Medulla oblongata (tissue), 1 donor: ENCODE data around the gene TTC3.

Source experiments
- DNase-seq: peaks from one replicate; pipeline ENCODE4 v3.0.0-alpha.2; 2015; ENCODE audit errors: extremely low spot score

TTC3 gene

DNA sequence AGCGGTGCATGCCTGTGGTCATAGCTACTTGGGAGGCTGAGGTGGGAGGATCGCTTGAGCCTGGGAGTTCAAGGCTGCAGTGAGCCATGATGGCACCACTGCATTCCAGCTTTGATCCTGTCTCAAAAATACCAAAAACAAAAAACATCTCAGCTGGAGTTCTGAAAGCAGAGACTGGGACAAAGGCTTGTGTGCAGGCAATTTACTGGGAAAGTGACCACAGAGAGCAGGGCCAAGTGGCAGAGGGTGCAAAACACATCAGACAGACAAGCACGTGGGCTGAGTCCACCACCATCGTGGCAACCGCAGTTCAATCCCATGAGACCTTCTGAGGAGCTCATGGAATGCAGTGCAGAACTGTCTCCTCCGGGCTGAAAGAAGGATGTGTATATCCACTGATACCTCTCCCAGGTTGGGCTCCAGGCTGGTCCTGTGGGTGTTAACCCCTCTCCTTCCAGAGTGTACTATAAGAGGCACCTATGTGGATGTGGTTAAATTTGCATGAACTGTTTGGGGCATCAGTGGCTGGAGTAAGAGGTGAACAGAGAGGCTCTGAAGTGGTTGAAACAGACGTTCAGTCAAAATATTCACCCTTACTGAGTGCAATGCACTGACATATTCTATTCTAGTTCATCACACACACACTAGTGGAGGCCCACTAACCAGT lies 11.0 kb upstream of the TTC3 start:
- no peak for DNase-seq

DNA sequence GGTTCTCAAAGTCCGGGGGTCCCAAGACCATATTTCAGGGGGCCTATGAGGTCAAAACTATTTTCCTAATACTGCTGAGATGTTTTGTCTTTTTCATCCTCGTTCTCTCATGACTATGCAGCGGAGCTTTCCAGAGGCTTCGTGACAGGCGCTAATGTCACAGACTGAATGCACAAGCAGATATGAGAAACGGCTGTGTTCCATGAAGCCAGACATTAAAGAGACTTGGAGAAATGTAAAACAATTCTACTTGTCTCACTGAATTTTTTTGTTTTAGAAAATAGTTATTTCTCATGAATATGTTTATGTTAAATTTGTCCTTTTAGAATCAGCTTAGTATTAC lies 10.5 kb upstream of the TTC3 start:
- DNase-seq = no peak

DNA sequence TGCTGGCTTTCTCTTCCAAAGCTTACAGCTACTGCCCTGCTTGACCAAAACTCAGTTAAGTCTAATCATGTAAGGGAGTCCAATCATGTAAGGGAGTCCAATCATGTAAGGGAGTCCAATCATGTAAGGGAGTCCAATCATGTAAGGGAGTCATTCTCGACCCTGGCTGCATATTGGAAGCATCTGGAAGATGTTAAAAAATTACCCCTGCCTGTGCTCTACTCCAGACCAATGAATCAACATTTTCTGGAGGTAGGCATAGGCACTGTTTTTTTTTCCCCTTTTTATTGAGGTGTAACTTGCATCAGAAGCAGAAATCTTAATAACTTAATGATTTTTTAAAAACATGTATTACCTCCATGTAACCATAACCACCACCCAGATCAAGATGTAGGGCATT lies 9.6 kb upstream of the TTC3 start:
- DNase-seq = no peak

DNA sequence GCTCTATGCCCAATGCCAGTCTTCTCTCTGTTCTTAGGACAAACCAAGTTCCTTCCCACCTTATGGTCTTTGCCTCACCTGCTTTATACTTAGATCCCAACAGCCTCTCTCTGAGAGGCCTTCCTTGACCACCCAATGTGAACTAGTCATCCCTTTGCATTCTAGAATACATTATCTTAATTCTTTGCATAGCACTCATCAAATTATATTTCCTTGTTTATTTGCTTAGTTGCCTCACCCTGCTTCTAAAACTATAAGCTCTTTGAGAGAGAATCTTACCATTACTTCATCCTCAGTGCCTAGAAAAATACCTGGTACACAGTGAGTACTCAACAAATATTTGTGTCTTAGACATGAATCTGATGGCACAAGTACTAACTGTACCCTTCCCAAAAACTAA lies 8.2 kb upstream of the TTC3 start:
- DNase-seq = no peak

DNA sequence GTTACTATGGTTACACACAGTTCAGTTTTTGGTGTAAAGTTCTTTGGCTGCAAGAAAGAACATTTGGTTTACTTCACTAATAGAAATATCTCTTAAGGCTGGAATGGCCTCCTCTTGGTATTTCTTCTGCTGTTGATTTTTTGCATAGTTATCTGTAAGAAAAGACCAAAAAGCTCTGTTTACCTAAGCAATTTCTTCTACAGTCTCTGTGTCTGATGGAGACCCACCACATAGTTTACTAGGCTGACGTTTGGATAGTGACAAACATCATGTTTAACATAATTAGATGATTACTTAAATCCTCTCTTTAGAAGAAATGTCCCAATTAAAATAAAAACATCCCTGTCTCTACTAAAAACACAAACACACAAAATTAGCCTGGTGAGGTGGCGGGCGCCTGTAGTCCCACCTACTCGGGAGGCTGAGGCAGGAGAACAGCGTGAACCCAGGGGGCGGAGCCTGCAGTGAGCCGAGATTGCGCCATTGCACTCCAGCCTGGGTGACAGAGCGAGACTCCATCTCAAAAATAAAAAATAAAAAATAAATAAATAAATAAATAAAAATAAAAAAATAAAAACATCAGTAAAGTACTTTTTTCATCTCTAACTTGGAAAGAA lies 7.4 kb upstream of the TTC3 start:
- DNase-seq = no peak

DNA sequence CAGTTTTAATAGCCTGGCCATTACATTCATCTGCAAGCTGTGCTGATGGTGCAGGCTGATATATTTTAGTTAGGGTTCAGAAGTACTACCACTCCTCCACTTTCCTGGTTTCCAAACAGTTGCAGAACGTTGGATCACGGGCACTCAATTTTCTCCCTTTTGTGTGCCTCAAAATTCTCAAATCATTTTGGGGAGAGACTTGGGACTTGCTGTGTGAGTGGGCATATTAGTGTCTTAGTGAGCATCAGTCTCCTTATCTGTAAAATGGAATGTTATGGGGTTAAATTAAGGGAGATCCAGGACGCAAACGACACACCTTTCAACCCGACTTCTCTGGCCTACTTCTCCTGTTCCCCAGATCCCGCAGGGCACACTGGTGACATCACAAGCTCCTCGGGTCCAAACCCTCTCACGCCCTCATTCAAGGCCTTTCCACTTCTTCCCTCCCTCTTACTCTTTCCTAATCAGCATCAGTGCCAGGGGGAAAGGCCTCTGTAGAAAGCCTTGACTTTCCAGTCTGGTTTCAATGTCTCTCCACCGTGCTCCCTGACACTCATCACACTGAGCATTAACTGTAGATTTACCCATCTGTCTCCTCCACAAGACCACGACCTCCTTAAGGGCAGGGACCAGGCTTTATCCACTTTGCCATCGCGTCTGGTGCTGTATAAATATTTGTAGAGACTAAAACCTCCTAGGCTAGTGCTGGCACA lies 1.3 kb upstream of the TTC3 start:
- peak; percentile 69 for DNase-seq

DNA sequence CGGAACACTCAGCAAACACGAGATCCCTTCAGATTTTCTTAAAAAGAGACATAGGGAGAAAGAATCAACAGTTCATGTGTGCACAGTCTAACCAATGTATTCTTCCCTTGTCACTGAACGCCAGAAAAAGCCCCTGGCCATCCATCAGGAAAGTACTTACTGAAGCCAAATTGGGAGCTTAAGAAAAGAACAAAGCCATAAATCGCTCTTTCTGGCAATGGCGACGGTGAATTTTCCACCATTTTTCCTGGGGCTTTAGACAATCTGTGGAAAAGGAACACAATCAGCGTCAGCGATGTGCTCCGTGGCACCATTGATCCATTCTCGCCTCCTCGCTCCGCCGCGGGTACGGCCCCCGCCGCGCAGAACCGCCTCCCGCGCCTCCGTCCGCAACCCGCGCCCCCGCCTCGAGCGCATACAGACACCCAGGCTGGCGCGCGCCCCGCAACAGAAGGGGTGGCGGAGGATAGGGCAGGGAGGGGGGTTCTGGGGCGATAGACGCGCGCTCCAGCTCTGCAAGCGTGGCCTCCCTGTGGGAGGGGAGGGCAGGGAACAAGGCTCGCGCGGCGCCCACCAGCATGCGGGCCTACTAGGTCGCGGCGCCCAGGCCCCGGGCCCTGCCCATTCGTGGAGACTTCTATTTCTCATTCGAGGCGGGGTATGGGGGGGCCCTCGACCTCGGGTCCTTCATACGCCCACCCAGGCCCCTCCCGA lies 623 bp upstream of the TTC3 start:
- peak; percentile 92 for DNase-seq

DNA sequence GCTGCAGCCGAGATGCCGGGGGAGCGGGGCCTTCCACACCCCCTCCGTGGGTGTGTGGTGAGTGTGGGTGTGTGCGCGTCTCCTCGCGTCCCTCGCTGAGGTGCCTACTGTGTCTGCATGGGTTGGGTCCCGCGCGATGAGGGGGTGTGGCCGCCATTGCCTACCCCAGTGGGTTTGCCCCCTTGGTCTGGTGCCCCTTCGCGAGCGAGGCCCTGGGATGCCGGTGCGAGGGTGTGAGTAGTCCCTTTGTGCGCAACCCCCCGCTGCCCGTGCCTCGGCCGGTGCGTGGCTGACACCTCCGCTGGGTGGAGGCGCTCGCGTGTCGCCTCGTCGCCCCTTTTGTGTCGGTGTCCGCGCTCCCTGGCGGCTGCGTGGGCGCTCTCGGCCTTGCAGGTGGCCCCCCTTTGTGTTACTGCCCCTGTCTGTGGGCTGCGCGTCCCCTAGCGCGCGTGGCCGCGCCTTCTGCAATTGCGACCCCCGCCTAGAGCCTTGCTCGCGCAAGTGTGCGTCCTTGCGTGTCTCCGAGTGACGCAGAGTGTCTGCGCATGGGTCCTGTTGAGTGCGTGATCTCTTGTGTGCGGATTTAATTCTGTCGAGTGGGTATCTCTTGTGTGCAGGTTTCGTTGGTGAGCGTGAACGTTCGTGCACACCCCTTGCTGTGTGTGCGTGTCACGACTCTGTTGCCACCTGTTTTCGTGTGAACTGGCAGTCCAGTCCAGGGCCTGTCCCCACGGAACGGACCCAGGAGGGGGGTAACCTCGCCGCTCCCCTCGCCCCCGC lies 553 bp downstream of the TTC3 start:
- DNase-seq = peak; percentile 67

DNA sequence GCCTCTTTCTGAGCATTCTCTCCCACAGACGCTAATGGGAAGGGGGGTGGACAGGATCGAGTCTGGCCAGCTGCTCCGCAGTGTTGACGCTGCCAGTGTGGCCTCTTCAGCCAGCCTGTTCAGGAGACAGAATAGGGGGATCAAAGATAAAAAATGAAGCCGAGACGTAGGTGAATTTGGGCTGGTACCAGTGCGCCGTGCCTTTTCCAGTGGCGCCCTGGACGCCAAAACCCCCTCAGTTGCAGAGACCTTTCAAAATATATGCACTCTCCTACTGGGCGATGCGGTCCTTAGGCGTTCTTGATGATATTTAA lies 1.1 kb downstream of the TTC3 start:
- DNase-seq = no peak

DNA sequence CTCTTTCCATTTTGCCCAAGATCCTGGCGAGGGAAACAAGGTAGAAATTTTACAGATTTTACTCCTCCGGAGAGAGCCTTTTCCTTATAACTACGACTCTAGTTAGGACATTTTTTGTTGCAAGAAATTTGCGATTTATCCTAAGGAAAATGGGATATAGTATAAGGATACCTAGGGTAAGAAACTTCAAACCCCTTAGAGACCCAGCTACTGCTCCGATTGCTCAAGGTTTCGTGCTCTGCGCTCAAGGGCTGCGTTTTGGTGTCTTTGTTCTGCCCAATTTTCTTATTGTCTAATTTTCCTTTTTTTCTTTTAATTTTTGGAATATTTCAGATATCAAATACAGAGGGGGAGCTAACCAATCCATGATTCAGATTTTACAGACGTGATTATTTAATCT lies 1.5 kb downstream of the TTC3 start:
- DNase-seq = no peak

DNA sequence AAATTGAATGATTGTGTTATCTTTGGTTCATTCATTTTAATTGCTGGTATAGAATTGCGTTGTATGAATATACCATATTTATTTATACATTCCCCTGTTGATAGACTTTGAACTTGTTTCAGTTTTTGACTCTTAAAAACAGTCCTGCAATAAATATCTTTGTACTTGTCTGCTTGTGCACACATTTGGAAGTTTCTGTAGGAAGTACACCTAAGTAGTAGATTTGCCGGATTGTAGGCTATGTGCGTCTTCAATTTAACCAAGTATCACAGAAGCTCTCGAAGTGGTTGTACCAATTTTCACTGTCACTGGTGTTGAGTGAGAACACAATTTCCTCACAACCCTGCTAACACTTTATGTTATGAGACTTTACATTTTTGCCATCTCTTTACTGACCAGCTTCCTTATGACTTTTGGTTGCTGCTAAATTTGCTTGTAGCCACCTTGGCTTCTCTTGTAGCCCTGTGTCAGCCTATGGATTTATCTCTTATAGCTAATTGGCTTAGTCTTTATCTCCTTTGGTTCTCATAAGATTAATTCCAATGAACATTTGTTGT lies 2.2 kb downstream of the TTC3 start:
- DNase-seq = no peak

DNA sequence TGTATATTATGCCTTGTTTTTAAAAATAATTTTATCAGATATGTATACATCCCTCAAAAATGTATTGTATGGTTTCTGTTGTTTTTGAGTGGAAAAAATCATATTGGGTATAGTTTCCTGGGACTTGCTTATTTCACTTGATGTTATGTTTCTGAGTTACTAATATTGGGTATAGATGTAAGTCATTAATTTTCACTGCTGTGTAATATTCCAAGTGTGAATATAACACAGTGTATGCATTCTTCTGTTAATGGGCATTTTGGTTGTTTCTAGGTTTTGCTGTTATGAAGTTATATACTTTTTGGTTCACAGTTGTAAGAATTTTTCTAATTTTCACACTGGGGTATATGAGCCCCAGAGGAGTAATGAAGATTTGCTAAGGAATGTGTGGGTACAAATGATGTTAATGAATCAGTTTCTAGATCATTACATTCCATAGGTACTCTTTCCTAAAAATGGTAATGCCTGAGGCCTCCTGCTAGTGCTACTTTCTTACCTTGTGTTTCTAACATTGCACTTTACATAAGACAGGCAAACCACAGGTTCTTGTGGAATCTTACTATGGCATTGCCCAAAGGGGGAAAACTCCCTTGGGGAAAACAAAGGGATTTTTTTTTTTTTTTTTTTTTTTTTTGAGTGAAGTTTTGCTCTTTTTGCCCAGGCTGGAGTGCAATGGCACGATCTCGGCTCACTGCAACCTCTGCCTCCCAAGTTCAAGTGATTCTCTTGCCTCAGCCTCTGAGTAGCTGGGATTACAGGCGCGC lies 3.2 kb downstream of the TTC3 start:
- no peak for DNase-seq

DNA sequence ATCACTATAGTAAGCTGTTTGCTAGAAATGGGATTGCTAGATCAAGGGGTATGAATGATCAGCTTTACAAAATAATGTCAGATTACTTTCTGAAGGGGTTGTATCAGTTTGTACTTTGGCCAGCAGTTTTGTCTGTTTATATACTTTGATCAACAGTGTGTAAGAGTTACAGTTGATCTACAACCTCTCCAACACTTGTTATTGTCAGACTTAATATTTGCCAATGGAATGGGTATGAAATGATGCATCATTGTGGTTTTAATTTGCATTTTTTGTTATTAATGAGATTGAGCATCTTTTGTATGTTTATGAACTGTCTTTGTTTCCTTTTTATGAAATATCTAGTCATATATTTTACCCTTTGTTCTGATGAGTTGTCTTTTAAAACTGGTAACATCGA lies 4.3 kb downstream of the TTC3 start:
- no peak for DNase-seq

DNA sequence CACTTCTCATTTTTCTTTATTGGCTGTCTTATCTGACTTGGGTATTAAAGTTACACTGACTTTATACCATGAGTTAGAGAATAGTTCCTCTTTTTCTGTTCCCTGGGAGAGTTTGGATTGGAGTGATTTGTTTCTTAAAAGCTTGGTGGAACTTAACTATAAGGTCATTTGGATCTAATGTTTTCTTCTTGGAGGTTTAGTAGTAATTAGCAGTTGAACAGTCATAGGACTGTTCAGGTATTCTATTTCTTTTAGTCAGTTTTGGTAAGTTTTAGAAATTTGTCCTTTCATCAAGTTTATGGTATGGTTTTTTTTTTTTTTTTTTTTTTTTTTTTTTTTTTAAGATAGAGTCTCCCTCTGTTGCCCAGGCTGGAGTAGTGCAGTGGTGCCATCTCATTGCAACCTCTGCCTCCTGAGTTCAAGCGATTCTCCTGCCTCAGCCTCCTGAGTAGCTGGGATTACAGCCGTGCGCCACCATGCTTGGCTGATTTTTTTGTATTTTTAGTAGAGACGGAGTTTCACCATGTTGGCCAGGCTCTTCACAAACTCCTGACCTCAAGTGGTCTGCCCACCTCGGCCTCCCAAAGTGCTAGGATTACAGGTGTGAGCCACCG lies 6.3 kb downstream of the TTC3 start:
- DNase-seq = no peak

DNA sequence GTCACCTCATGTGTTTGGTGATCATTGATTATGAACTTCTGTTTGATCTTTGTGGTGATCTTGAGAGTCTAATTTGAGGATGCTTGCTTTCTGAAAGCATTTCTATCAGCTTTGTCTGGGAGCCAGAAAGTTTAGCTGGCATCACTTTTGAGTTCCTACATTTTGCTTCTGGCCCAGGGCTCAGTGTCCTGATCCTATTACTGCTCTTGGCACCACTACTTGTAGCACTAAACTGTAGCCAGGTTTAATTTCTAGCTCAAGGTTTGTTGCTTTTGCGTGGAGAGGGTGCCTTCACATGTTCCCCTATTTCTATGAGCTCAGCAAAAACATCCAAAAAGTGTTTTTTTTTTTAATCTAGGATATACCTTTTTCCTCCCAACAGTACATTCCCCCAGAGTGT lies 9.3 kb downstream of the TTC3 start:
- DNase-seq = no peak

DNA sequence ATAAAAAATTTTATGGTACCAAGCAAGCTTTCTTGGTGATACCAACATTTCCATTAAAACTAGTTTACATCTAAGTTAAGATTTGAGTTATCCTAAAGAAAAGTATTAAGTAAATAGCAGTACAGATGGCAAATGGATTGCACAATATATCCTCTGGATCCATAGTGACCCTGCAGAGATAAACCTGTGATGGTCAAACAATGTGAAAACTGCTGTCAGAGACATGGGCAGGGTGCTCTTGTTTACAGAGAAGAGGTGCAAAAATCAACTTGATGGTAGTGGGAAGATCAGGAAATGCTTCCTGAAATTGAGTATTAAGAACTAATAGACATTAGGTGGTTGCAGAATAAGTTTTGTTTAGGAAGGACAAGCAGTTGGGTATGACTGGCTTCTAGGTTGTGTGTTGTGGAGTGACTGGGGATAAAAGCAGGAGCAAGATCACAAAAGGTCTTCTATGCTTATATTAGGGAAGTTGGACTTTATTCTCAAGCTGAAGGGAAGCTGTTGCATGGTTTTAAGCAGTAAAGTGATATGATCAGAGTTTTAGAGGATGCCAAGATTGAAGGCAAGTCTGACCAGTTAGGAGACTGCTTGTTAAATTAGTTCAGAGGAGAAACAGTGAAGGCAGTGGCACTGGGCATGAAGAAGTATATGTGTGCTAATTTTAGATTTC lies 9.9 kb downstream of the TTC3 start:
- DNase-seq = no peak

DNA sequence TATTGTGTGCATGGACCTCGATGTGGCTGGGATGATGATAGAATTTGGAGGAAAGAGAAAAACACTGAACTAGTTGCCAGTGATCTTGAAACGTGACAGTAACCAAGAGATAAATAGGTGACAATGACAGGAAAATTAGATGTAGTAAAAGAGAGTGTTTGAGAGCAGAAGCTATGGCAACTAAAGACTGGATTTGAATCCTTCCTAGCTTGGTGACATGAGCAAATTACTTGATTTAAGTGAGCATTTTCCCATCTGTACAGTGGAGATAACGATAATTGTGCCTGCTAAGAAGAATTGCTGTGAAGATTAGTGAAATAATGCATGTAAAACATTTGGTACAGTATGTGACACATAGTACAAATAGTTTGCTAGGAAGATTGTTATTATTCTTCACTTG lies 12.7 kb downstream of the TTC3 start:
- DNase-seq = no peak

DNA sequence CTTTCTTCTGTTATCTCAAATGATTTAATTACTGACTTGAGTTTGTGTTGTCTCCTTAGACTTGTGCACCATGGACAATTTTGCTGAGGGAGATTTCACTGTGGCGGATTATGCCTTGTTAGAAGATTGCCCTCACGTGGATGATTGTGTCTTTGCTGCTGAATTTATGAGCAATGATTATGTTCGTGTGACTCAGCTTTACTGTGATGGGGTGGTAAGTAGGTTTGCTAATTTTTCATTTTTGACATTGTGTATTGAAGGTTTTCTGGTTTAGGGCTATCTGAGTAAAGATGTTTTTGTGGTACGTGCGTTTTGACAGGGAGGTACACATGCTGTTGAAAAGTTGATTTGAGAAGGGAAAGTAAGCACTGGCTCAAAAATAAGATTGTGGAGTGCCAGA lies 14.1 kb downstream of the TTC3 start:
- peak; percentile 48 for DNase-seq

DNA sequence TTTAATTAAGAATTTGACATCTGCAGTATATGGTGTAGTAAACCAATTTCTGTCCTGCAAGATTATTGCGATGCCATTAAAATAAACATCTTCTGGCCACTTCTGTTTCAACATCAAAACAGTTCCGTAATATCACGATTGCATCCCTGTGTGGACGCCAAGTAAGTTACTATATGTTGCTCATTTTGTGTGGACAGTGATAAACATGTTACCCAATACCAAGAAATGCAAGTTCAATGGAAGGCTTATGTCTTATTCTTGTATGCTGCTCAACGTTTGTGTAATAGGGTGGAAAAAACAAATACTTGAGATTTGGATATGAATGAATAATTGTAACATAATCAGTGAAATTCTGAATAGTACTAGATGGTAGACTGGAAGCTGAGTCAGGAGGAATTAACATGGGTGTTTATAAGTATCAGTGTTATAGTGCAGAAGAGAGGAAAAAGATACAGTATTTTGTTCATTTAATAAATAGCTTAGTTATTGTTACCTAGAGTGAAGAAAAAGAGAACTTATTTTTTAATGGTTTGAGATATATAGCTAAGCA lies 15.2 kb downstream of the TTC3 start:
- DNase-seq = no peak

DNA sequence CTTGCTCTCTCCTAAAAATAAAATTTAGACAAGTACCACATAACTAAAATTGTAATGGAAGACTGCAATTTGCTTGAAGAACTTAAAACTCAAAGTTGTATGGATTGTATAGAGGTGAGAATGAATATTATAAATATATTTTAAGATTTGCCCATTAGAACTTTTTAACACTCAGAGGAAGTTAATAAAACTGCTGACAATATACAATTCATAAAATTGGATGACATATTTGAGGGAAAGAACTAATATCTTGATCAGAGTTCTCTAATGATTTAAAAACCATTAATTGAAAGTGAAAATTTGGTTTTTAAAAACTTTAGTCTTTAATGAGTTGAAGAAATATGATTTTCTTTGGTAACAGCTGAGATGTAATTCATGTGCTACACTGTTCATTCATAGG lies 20.9 kb downstream of the TTC3 start:
- no peak for DNase-seq
